GM18499 (cell line): ENCODE results near the gene CREB3L1.
A peak's percentile ranks its signal among the peaks of the same experiment; 100 is the strongest.

Source experiments
- ATAC-seq: cut with Tn5 transposase; IDR thresholded peaks from one replicate; pipeline ENCODE4 v1.9.1; 2021; ENCODE audit warnings: moderate number of reproducible peaks; ENCODE audit not compliant: insufficient read depth, unreplicated experiment

Gene CREB3L1, protein sequence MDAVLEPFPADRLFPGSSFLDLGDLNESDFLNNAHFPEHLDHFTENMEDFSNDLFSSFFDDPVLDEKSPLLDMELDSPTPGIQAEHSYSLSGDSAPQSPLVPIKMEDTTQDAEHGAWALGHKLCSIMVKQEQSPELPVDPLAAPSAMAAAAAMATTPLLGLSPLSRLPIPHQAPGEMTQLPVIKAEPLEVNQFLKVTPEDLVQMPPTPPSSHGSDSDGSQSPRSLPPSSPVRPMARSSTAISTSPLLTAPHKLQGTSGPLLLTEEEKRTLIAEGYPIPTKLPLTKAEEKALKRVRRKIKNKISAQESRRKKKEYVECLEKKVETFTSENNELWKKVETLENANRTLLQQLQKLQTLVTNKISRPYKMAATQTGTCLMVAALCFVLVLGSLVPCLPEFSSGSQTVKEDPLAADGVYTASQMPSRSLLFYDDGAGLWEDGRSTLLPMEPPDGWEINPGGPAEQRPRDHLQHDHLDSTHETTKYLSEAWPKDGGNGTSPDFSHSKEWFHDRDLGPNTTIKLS

DNA sequence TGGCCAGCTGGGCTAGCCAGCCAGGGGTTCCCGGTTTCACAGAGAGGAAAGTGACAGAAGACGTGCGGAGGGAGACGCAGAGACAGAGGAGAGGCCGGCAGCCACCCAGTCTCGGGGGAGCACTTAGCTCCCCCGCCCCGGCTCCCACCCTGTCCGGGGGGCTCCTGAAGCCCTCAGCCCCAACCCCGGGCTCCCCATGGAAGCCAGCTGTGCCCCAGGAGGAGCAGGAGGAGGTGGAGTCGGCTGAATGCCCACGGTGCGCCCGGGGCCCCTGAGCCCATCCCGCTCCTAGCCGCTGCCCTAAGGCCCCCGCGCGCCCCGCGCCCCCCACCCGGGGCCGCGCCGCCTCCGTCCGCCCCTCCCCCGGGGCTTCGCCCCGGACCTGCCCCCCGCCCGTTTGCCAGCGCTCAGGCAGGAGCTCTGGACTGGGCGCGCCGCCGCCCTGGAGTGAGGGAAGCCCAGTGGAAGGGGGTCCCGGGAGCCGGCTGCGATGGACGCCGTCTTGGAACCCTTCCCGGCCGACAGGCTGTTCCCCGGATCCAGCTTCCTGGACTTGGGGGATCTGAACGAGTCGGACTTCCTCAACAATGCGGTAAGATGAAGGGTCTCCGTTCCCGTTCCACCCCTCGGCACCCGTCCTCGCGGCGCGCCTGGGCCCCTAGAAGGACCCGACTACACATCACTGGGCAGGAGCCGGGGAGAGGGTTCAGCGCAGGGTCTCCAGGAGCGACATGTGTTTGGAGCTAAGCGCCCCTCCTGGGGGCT lies at the start of gene CREB3L1:
CREB3L1 (plus strand) TSS at position 41 of the 765 bp plus-strand sequence; CDS start at position 491, 450 bp downstream.
- no peak for ATAC-seq

- ATAC-seq = no peak
Observed at GRCh38 chr11:46229230-46229629, 48.2 kb upstream of the CREB3L1 start.

- ATAC-seq = no peak
Observed at GRCh38 chr11:46234311-46234710, 43.2 kb upstream of the CREB3L1 start.

DNA sequence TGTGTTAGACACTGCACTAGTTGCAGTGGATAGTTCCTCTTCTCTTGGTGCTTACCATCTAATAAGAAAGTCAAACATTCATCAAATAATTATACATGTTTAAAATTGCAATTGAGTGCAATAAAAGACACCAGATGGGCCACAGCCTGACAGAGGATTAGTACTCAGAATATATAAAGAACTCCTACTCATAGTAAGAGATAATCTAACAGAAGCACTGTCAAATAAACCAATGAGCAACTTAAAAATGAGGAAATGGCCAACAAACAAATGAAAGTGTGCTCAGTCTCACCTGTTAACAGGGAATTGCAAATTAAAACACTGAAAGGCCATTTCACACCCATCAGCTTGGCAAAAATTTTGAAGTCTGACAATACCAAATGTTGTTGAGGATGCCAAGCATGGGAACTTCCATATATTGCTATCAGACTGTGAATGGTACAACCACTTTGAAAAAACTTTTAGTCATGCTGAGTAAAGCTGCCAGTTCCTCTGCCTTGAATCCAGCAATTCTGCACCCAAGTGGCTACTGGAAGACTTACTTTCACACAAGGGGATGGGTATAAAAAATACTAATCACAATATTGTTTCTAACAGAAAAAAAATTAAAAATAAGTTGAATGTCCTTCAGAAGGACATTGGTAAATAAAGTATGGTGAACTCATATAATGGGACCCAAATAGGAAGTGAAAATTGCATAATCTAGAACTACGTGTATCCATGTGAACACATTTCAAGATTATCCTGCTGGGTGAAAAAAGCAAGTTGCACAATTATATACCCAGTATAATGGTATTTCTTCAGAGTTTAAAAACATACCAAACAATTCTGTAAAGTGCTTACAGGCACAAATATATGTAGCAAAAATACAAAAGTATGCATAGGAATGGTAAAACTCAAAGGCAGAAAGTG lies 41.4 kb upstream of the CREB3L1 start:
- no peak for ATAC-seq

DNA sequence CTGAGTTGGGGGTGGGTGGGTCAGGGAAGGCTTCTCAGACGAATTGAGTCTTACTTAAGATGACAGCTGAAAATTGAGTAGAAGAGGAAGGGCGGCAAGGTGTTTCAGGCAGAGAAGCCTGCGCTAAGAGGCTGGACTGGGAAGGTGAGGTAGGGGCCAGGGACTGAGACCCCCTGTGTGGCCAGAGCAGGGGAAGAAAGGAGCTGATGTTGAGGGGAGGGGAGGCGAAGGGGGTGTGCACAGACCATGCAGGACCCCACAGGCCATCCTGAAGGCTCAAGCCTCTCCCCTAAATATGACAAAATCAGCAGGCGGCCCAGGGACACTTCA lies 40.6 kb upstream of the CREB3L1 start:
- no peak for ATAC-seq

DNA sequence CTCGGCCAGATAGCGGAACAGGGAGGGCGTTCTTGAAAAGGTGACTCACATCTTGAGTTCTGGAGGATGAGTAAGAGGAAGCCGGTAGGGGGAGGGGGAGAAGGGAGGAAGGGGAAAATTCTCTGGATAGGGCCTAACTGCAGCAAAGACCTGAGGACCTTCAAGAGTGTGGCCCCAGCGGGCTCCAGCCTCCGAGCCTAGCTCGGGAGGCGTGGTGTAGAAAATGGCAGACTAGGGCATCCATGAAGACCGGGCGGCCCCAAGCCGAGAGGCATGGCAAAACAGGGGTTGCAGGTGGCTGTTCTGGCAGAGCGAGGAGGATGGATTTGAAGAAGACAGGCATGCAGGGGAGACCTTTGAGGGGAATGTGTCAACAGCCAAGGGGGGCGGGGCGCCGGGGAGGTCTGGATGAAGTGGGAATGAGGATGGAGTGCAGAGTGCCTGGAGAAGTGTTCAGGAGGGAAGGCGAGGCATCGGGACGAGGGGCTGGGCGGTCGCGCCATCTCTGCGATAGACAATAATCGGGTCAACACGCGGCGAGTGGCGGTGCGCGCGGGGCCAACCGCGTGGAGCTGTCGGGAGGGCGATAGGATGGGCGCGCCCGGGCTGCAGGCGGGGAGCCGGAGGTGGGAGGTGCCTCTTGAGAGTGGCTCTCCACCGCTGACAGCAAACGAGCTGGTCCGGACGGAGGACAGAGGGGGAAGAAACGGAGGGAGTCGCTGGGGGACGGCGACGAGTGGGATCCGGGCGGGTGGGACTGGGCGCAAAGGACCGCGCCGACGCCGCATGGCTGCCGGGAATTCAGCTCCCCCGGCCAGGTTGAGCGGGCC lies 40.0 kb upstream of the CREB3L1 start:
- no peak for ATAC-seq

DNA sequence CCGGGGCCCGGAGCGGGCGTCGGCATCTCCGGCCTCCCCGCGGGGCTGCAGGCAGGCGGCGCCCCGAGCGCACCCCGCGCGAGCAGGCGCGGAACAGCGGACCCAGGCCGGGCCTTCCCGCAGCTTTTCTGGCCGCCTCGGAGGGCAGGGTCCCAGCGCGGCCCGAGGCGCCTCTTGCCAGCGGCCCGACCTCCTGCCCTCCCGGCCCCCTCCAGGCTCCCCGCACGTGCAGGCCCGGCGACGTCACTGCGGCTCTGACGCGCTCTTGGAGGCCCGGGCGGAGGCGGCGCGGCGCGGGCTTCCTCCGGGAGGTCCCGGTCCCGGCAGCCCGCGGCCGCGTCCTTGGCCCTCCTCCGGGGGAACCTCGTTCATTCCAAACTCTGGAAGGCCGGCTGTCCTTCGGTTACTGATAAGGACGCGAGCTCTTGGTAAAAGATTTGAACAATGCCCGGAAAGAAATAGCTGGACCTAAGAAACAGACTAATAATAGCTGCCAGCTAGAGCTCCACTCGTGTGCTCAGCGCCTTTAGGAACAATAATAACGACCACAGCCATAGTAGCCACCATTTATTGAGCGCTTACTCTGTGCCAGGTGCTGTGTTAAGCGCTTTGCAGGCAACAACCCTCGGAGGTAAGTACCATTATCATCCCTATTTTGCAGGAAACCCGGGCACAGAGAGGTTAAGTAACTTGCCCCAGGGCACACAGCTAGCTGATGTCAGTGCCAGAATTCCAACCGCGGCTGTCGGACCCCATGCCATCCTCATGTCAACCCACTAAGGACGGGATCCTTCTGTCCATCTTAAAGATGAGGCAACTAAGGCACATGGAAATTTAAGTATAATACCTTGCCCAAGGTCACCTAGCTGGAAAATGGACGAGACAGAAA lies 39.1 kb upstream of the CREB3L1 start:
- ATAC-seq = no peak

GRCh38 chr11:46238967-46239800 lies 38.3 kb upstream of the CREB3L1 start:
- ATAC-seq = peak; percentile 36

DNA sequence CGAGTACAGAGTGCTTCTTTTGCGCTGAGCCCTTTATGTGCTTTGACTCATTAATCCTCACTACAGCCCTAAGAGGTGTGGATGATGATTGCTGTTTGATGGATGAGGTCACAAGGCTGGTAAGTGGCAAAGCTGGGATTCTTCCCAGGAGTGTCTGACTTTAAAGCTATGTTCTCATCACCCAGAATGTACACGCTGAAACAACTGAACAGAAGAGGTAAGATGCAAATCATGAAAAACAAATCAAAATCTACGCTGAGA lies 37.7 kb upstream of the CREB3L1 start:
- ATAC-seq = no peak

DNA sequence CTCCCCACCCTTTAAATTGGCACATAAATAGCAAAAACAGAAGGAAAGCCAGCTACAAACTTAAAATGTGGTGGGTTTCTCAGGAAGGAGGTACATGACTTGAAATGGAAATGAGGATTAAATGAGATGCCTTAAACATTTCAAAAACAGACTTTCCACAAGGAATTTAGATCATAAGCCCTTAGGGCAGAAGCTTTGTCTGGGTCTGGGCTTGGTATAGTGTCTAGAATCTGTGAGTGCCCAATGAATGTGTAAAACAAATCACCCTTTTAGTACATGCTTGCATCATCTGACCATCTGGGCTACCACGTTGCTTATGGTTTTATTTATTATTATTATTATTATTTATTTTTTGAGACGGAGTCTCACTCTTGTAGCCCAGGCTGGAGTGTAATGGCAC lies 37.1 kb upstream of the CREB3L1 start:
- ATAC-seq = no peak

DNA sequence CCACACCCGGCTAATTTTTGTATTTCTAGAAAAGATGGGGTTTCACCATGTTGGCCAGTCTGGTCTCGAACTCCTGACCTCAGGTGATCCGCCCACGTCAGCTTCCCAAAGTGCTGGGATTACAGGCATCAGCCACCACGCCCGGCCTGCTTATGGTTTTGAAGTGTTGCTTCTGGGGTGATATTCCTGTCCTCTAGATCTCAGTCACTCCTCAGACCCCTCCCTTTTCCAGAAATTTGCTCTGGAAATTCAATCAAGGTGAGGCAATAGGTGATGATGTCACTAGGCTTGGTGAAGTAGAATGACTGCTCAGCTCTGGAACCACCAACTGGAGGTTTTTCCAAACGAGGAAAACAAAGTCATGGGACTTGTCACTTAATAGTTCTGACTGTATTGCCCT lies 36.6 kb upstream of the CREB3L1 start:
- ATAC-seq = no peak

DNA sequence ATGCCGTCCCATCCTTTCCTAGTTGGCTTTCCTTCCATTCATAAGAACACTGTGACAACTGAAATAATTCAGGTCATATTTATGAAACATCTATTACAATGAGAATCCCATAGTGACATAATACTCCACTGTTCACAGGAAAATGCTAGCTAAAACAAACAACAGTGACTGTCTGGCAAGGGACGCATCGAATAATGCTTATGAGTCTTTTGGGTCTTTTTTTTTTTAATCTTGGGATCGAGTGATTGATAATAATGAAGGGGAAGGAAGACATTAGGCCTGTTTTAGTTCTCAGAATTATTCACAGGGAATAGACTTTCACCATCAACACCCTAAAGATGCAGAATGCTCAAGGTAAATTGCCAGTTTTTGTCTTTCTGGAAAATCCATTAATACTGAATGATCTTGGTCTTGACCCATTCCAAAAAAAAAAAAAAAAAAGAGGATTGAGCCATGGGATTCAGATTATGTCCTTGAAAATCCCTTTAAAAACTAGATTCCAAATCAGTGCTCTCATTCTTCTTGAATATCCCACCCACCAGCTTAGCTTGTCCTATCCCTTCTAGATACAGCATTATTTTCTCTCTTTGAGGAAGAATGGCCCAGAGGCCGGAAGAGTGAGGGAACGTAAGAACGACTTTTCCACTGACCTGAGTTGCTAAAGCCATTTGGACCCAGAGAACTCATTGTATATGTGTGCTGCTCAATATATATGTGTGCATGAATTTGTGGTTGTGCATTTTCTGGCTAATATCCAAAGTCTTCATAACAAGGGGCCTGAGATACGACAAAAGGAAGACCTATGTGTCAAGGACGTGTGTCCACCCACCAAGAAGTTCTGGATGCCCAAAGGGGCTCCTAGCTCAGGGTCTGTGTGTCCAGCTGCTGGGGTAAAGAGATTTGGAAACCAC lies 35.2 kb upstream of the CREB3L1 start:
- no peak for ATAC-seq

- no peak for ATAC-seq
Observed at GRCh38 chr11:46242952-46243795, 34.3 kb upstream of the CREB3L1 start.

GRCh38 chr11:46243796-46244109 lies 33.7 kb upstream of the CREB3L1 start:
- no peak for ATAC-seq

DNA sequence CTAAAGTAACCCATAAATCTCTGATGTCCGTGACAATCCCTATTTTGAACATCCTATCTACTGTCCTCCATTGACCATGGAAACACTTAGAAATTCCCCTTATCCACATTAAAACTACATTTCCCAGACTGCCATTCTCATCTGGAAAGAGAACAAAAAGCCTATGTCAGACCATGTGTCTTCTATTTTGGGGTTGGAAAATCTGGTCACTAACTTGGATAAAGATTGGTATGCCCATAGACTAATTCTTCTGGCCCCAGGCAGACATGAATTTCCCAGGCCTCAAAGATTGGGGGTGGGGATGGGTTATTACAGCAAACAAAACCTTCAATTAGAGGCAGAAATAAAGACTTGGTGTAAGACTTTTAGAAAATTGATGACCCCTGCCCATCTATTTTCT lies 30.9 kb upstream of the CREB3L1 start:
- no peak for ATAC-seq

GRCh38 chr11:46247090-46247489 lies 30.4 kb upstream of the CREB3L1 start:
- ATAC-seq = no peak
